NCI-H748 (cell line): ENCODE data around the gene CLVS2.

Source experiments
- DNase-seq: peaks from one replicate; lab custom pipeline; 2025; ENCODE audit not compliant: unreplicated experiment; lab: John Stamatoyannopoulos, UW

Gene CLVS2

GRCh38 chr6:123024976-123025375 lies 28.9 kb downstream of the CLVS2 start:
- no peak for DNase-seq

- no peak for DNase-seq
Measured at GRCh38 chr6:123027408-123027807, 31.4 kb downstream of the CLVS2 start.

DNA sequence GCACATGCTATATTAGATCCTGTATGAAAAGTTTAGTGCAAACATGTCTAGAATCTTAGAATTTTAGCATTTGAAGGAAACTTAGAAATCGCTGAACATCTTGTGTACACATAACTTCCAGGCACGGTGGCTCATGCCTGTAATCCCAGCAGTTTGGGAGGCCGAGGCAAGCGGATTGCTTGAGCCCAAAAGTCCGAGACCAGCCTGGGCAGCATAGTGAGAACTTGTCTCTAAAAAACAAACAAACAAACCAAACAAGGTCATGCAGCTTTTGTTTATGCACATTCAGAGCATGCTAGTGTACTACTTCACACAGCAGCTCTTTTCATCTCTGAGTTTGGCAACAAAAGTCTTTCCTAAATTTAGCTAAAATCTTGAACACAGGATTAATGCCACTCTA lies 32.2 kb downstream of the CLVS2 start:
- no peak for DNase-seq

DNA sequence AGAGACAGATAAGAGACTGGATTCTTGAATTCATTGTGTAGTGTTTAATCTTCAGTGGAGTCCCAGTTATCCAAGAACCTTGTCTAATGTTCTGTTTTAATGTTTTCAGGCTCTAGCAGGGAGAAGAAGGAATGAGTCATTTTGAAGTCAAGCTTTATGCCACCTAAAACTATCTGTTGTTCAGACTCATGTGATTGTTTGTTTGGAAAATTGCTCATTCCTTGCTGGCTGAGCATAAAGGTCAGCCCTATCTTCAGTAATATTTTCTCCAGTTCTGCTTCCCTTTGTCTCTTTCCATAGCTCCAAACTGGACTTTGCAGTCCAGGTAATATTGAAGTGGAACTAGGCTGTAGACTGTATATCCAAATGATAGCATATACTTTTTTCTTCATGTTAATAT lies 34.2 kb downstream of the CLVS2 start:
- no peak for DNase-seq

DNA sequence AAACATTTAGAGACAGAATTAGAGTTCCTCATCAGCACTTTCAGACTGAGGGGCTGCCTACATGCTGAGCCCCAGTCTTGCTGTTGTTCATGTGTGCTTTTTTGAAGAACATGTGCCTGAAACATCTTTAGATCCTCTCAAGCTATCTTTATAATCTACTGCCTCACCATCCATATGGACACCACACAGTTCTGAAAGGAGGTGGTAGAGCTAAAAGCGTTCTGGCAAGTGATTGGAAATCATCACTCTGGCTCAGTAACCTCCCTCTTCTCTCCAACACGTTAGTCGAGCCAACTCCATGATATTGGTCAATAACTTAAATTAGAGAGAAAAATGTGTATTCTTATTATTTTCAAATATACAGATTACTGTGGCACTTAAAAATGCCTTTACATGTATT lies 40.6 kb downstream of the CLVS2 start:
- DNase-seq = no peak

- DNase-seq = no peak
Measured at GRCh38 chr6:123039431-123039830, 43.4 kb downstream of the CLVS2 start.

DNA sequence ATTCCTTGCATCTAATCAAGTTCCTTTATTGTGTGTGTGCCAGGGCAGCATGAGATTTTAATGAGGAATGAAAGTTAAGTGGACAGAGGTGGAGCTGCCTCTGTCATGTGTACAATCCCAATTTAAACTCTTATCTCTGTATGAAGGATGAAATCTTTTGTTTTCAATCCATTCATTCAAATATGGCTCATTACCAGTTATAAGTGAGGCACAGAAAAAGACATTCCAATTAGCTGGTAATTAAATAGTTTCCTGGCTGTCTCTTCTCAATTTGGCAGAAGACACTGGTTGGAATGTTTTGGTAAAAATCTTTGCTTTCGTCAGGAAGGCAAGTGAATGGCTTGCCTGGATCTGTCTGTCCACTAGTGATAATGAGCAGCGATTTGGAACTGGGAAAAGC lies 46.4 kb downstream of the CLVS2 start:
- DNase-seq = no peak

DNA sequence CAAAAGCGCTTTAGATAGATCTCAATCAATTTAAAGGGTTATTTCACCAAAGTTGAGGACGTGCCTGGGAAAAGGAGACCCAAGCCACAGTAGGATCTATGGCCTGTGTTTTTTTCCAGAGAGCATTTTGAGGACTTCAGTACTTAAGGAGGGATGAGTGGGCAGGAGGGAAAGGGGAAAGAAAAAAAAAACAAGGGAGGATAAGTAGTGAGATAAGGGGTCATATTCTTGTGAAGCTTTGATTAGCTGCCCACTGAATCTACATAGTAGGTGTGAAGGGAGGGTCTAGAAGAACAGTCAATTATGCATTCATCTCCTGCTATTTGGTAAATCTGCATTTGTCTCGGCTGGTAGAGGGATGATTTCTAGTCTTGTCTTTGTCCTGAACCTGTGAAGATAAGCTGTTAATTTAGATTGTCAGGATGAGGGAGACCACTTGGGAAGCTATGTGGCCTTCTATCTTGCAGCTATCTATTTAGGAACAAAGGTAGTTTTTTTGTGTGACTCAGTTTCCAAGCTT lies 48.4 kb downstream of the CLVS2 start:
- DNase-seq = no peak

DNA sequence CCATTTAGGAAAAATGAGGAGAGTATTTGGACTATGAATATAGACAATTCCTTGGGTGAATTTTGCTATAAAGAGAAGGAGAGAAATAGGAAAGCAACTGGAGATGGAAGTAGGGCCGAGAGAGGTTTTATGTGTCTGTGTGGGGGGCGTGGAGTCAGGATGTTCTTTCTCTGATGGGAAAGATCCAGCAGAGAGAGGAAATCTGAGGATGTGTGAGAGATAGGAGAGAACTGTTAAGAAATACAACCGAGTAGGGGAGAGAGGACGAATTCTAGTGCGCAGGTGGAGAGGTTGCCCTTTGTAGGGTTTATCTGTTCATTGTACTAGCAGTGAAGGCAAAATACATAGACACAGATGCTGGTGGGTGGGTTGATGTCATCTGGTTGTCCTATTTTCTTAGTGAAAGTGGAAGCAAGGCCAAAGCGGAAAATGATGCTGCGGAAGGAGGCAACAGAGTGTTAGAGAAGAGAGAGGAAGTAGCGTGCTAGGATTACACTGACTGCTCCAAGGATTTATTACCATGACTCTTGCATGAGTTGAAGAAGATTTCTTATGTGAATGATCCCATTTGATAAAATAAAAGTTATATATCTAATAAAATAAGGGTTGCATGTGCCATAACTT lies 57.7 kb downstream of the CLVS2 start:
- no peak for DNase-seq

DNA sequence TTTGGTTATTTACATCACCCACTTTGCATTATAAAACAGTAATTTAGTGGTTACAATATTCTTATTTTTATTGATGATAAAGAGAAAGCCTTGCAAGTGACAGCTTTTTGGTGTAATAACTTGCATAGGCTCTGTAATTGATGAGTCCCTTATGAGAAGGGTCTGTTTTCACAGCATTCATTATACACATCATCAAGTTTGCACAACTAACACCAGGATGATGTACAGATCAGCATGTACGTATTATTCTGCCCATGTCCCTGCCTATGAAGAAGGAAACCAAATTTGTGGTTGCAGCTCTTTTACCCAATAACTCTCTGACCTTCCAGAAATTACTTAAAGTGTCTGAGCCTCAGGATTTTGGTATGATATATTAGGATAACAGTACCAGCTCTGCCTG lies 59.2 kb downstream of the CLVS2 start:
- no peak for DNase-seq

DNA sequence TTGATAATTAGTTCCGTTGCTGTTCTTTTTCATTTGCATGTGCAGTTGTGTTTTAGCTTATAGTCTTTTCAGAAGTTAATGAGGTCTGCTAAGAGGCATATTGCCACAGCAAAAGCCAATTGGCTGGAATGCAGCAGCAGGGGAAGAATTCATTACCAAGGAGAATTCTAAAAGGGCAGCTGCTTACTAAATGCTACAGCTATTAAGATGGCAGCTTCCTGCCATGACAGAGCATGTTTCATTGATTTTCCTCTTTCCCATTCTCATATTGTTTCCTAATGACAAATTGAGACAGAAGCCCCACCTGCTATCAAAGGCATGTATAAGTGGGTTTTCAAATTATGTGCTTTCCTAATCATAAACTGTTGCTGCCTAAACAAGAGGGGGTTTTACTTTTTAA lies 66.6 kb downstream of the CLVS2 start:
- peak; percentile 57 for DNase-seq

- DNase-seq = no peak
Measured at GRCh38 chr6:123064038-123064437, 68.0 kb downstream of the CLVS2 start.

DNA sequence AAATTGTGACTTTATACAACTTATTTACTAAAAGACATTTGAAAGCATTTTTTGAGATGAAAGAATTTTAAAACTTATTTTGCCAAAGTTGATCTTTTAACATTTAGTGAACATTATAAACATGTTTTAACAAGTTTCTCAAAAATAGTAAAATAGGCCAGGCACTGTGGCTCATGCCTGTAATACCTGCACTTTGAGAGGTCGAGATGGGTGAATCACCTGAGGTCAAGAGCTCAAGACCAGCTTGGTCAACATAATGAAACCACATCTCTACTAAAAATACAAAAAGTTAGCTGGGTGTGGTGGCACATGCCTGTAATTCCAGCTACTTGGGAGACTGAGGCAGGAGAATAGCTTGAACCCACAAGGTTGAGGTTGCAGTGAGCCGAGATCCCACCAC lies 78.6 kb downstream of the CLVS2 start:
- no peak for DNase-seq

DNA sequence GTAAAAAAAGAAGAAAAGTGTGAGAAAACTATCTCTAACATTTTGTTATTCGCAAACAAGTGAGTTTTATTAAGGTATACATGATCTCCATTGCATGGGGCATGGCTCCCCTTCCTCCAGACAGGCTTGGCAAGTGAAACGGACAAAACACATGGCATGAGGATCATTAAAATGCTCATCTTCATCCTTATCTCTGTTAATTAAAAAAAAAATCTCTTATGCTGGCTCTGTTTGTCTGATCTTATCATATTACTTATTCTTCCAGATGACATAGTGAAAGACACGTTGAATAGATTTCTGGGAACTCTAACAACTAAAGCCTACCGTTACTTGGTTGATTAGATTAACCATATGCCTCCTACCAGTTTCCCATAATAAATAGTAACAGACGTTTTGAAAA lies 89.4 kb downstream of the CLVS2 start:
- DNase-seq = no peak

- peak; percentile 53 for DNase-seq
Measured at GRCh38 chr6:123089226-123089625, 93.2 kb downstream of the CLVS2 start.

GRCh38 chr6:123091091-123091895 lies 95.3 kb downstream of the CLVS2 start:
- no peak for DNase-seq

DNA sequence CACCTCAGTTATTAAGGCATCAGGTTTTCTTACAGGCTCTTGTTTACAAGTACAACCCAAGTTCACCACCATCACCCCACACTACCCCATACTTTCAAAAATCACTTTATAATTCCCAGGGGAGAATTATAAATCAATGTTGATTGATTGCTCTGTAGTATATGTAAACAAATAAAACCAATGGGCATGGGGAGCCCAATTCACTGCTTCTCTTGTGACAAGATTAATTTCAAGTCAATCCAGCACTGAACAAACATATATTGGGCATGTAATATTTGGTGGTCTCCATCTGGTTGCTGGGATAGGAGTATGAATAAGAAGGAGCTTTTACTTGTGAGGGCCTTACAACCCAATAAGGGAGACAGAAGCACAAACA lies 95.8 kb downstream of the CLVS2 start:
- peak; percentile 7 for DNase-seq

- DNase-seq = no peak
Measured at GRCh38 chr6:123094795-123095194, 98.8 kb downstream of the CLVS2 start.

DNA sequence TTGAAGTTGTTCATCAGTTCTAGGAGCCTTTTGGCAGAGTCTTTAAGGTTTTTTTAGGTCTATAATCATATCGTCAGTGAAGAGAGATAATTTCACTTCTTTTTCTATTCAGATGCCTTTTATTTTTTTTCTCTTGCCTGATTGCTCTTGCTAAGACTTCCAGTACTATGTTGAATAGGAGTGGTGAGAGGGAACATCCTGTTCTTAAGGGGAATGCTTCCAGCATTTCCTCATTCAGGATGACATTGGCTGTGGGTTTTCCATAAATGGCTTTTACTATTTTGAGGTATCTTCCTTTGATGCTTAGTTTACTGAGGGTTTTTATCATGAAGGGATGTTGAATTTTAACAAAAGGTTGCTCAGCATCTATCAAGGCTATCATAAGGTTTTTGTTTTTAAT lies 109.5 kb downstream of the CLVS2 start:
- no peak for DNase-seq

- no peak for DNase-seq
Measured at GRCh38 chr6:123116370-123116769, 120.3 kb downstream of the CLVS2 start.

- peak; percentile 1 for DNase-seq
Measured at GRCh38 chr6:123117145-123117908, 121.3 kb downstream of the CLVS2 start.

GRCh38 chr6:123118811-123119210 lies 122.8 kb downstream of the CLVS2 start:
- peak; percentile 41 for DNase-seq
